ENCODE data around the gene TLN1.

The TLN1 gene

GRCh38 chr9:35660966-35661415 lies 71.0 kb downstream of the TLN1 start:
- DNase-seq: no peak

GRCh38 chr9:35659340-35659739 lies 72.7 kb downstream of the TLN1 start:
- DNase-seq: no peak

- DNase-seq: peak; percentile 50
Measured at GRCh38 chr9:35658968-35659220, 73.1 kb downstream of the TLN1 start.

- DNase-seq: peak; percentile 90
Measured at GRCh38 chr9:35658137-35658967, 73.6 kb downstream of the TLN1 start, which contains the start of gene CCDC107. CCDC107 (plus strand) TSS chr9:35658292; CDS start chr9:35658380, 88 bp downstream.

- peak; percentile 99 for DNase-seq
Measured at GRCh38 chr9:35657546-35658136, 74.4 kb downstream of the TLN1 start, which contains the start of gene RMRP. RMRP (minus strand) TSS chr9:35658019.

GRCh38 chr9:35656831-35657545 lies 75.0 kb downstream of the TLN1 start:
- no peak for DNase-seq

GRCh38 chr9:35656348-35656747 lies 75.6 kb downstream of the TLN1 start:
- DNase-seq: no peak

GRCh38 chr9:35653611-35654010 lies 78.4 kb downstream of the TLN1 start:
- DNase-seq: no peak

- no peak for DNase-seq
Measured at GRCh38 chr9:35652829-35653209, 79.2 kb downstream of the TLN1 start.

- peak; percentile 41 for DNase-seq
Measured at GRCh38 chr9:35651956-35652828, 79.8 kb downstream of the TLN1 start.

- peak; percentile 50 for DNase-seq
Measured at GRCh38 chr9:35650341-35651158, 81.4 kb downstream of the TLN1 start, which contains the start of gene SIT1. SIT1 (minus strand) TSS chr9:35650931; CDS start chr9:35650853, 78 bp downstream.

GRCh38 chr9:35649431-35650340 lies 82.3 kb downstream of the TLN1 start:
- peak; percentile 65 for DNase-seq

Data from activated CD4-positive, alpha-beta T cell treated with anti-CD3 and anti-CD28 coated beads, Interleukin-10, Interleukin-2, amounts not matched to agents 100 ng/mL and 50 ng/mL, durations not matched to agents 16 hours and 8 hours (primary cell).